C1 segment of cervical spinal cord (tissue), 14 donors: ENCODE data around the gene FRMD1.
A peak's percentile ranks its signal among the peaks of the same experiment; 100 is the strongest.

ENCODE experiments used
- DNase-seq, 14 donors: peaks; one replicate each; lab custom pipeline; 2025; lab: John Stamatoyannopoulos, UW

The FRMD1 gene

GRCh38 chr6:168095716-168096250, 16.8 kb upstream of the FRMD1 start:
- DNase-seq, result no peak

DNA sequence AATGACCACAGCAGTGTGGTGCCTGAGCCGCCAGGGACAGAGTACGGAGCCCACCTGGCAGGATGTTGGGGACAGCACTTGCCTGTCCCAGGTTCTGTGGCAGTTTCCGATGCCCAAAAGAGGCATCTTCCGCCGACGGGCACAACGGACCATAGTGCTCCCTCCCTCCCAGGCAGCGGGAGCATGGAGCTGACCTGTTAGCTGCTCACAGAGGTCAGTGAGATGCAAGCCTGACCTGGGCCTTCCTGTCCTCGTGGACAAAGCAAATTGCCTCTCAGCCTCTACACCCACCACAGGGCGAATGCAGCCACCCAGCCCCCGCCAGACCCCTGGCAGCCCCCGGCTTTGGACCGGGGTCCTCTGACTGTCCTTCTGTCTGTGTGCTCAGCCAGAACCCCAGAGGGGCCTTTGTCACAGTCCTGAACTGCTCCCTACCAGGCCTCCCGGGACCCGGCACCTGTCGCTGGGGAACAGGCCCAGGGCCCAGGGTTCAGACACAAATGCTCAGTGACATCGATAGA, 16.2 kb upstream of the FRMD1 start:
- DNase-seq, result no peak

- DNase-seq, result no peak
These were observed 14.6 kb upstream of the FRMD1 start for GRCh38 chr6:168093634-168094033.

- no peak for DNase-seq
These were observed 14.1 kb upstream of the FRMD1 start for GRCh38 chr6:168093071-168093505.

DNA sequence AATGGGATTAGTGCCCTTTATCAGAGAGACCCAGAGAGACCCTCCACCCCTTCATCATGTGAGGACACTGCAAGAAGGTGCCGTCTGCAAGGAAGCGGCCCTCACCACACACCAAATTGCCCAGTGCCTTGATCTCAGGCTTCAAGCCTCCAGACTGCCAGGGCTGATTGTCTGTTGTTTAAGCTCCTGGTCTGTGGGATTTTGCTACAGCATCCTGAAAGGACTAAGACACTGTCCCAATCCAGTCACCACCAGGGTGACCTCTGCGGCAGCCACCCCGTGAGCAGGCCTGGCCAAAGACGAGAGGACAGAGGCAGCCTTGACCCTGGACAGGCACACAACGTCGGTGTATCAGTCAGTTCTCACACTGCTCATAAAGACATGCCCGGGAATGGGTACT, 13.5 kb upstream of the FRMD1 start:
- no peak for DNase-seq

GRCh38 chr6:168091381-168092264, 12.6 kb upstream of the FRMD1 start:
- DNase-seq, result no peak

GRCh38 chr6:168090706-168091105, 11.7 kb upstream of the FRMD1 start:
- DNase-seq, result no peak

- no peak for DNase-seq
These were observed 11.2 kb upstream of the FRMD1 start for GRCh38 chr6:168090064-168090690.

GRCh38 chr6:168089186-168090063, 10.4 kb upstream of the FRMD1 start:
- no peak for DNase-seq

DNA sequence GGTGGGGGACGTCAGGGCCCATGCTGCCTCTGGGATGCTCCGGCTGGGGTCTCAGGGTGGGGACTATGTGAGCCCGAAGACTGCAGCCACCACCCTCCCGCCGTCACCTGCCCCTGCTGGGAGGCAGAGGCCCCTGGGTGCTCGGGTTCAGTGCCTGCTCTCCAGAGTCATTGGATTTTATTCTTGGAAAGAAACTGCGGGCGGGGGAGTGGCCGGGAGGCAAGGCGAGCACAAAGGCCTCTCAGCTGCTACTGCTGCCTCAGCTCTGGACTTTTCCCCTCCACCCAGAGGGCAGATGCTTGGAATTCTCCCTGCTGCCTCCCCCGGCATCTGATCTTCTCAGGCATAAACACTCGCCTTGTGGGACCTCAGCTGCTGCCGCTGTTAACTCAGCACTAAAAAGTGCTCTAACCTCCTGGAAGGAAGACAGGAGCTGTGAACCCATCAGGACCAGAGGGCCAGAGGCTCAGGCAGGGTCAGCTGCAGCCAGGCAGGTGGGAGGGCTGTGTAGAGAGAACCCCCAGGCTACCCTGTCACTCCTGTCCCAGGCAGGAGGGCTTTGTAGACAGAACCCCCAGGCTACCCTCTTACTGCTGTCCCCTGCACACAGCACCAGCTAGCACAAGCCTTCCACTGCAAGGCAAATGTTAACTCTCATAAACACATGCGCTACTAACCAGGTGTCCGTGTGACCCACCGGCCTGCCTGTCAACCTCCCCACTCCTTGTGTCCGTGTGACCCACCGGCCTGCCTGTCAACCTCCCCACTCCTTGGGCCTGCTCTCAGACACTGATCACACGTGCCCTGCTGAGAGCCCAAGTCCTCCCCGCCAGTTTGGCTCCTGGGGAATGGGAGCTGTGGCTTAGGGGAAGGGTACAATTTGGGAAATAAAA, 9.4 kb upstream of the FRMD1 start:
- DNase-seq, result peak in 2 of 14 donors; percentile 4 to 7

DNA sequence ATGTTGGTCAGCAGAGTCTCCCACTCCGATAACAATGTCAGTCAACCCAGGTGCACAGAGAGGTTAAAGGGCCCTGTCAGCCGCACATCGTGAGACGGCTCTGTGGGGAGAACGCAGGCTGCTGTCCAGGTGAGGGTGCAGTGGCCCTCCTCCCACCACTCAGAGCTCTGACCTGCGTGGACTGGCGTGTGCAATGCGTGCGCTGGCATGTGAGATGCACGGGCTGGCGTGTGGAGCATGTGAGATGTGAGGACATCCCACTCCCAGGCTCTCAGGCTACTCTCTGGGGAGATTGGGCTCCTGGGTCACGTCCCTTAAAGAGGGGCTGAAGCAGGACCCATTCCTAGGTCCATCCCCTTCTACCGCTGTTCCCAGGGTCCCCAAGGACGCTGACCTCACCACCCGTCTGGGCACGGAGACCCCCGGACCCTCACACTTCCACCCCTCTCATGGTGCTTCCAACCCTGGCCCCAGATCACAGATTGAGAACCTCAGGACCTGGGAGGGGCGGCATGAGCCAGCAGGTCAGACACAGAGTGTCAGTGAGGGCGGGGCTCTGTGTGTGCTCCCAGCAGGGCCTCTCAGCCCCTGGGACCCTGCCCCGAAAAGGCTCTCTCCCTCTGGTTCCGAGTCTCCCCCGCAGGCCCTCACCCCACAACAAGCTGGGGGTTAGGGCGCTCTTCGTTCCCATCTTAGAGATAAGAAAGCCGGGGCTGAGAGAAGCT, 8.6 kb upstream of the FRMD1 start:
- DNase-seq, result no peak

DNA sequence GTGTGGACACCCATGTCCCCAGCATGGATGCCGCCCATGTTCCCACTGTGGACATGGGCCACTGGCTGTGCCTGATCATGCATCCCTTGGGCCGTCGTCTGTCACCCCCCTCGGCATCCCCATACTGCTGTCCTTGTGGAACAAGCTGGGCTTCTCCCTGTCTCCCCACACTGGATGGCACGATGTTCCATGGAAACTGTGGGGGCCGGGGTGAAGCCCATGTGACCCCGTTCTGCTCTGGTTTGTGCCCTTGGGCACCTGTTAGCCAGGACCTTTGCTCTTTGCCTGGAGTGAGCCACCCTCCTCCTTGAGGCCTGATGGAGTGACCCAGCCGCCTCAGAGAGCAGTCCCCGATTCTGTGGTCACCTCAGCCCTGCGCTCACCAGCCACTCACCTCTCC, 7.6 kb upstream of the FRMD1 start:
- no peak for DNase-seq

DNA sequence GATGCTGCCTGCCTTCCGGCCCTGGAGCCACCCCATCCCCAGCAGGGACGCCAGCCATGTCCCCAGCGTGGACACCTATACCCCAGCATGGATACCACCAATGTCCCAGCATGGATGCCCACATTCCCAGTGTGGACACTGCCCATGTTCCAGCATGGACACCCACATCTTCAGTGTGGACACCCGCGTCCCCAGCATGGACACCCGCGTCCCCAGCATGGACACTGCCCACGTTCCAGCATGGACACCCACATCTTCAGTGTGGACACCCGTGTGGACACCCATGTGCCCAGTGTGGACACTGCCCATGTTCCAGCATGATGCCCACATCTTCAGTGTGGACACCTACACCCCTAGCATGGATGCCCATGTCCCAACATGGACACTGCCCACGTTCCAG, 7.1 kb upstream of the FRMD1 start:
- DNase-seq, result no peak

DNA sequence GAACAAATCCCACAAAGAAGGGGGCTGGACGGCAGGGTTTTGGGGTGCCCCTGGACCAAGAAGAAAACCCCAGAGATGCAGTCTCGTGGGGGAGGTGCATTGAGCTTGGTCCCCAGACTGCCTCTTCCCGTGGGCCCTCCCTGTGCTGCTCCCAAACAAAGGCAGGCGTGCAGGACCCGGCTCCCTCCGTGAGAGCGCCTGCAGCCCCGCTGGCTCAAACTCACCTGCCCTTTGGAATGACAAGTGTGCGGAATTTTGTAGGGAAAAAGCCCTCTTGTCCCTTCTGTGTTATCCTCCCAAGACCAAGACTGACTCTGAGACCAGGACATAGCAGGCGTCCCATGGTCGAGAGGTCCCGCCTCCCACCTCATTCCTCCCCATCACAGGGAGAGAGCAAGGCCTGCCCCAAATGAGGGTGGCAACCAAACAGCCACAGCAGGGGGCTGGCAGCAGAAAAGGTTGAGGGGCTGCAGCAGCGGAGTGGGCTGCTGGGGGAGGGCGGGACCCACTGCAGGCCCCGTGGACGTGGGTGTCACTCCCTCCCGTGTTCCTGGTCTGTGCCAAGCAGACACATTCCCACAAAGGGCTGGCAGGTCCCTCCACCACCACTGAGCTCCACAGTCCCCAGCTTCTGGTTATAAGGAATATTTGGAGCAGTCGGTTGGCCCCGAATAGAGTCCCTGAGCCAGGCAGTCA, 5.6 kb upstream of the FRMD1 start:
- no peak for DNase-seq

DNA sequence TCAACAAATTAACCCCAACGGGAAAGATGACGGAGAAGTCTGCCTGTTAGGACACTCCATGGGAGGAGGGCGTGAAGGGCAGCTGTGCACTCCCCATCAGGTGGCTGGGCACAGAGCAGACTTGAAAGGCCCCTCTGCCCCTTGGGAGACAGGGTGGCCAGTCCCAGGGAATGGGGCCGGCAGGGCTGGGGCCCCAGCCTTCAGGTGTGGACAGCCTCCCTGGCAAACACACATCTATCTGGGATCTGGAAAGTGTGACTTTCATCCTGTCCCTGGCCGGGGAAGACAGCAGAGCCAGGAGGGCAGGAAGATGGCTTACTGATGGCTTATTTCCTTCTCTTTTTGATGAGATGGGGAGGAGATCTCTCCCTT, 4.5 kb upstream of the FRMD1 start:
- no peak for DNase-seq

DNA sequence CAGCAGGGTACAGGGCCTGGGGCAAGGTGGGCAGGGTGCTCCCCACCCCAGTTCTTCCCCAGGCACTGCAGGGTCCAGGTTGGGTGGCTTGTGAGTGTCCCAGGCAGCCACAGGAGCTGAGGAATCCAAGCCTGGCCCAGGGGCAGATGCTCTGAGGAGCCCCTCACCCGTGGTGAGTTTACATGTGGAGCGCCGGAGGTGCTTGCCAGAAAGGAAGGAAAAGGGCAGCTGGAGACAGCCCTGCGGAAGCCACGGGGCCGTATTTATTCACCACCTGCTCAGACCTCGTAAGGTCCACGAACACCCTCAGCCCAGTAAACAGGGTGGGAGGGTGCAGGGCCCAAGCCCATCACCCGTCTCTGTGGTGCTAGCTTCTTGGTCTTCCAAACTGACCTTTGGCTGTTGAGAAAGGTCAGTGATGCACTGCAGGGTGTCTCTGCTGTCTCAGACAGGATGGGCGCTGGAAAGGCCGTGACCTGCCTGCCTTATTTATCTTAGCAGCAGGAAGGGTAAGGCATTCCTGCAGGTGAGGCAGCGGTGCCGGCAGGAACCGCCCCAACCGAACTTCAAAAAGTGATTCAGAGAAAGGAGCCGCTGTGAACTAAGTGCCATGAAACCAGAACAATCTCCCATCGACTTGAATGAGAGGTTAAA, 4.0 kb upstream of the FRMD1 start:
- no peak for DNase-seq

- no peak for DNase-seq
These were observed 3.0 kb upstream of the FRMD1 start for GRCh38 chr6:168081858-168082546.

GRCh38 chr6:168080393-168081077, 1.5 kb upstream of the FRMD1 start:
- no peak for DNase-seq
